ENCODE measurements around the gene MDK. TPM values are rescaled to one million over a fixed set of nuclear protein-coding genes. Genes with fewer than 3 reads are reported as not detected.
A peak's percentile ranks its signal among the peaks of the same experiment; 100 is the strongest.

Gene MDK
- total RNA-seq, 1 experiment from 2014 or later, result 699 TPM

GRCh38 chr11:46343520-46343919 is 37.9 kb upstream of the MDK start:
- Mint-ChIP-seq H3K27me3 (ENCODE audit: insufficient read depth, unreplicated experiment) (no peaks in the 10 kb centered on the region), H3K27ac (ENCODE audit: unreplicated experiment) (no peak overlapping the region), H3K4me3 (ENCODE audit: unreplicated experiment) (no peak overlapping the region), H3K4me1 (ENCODE audit: low read depth, unreplicated experiment) (peaks cover 15% of the 10 kb centered on the region), H3K36me3 (ENCODE audit: insufficient read depth, unreplicated experiment) (peaks cover 6% of the 10 kb centered on the region), H3K9me3 (ENCODE audit: unreplicated experiment) (no peaks in the 10 kb centered on the region)
- POLR2A ChIA-PET, result no interaction called here
- TF ChIP-seq CTCF (IDR thresholded peaks at IDR 0.05; ENCODE audit: insufficient read depth in 1 of 2, low read depth in 1 of 2, low read length in 1 of 2, severe bottlenecking in 1 of 2, unreplicated experiment in 1 of 2), result no peak
- intact Hi-C loops (cut with micrococcal nuclease; ENCODE audit: unreplicated experiment), result no loop called here
- CTCF ChIA-PET, result interaction anchor here (0.6 to 1.7 kb wide), 3 partner anchors 9 to 48 kb away, joined by 3 to 4 read pairs (median 3); partner anchors contain the start of gene CHRM4
- no peak for DNase-seq
- Histone ChIP-seq H3K4me1 (peaks cover 12% of the 10 kb centered on the region), H3K27me3 (replicated peaks; ENCODE audit: control insufficient read depth, insufficient read depth, low read length) (no peaks in the 10 kb centered on the region), H3K9me3 (no peaks in the 10 kb centered on the region), H3K4me3 (ENCODE audit: low read depth, low read length) (no peak overlapping the region), H3K36me3 (ENCODE audit: control insufficient read depth, insufficient read depth, low read length) (no peaks in the 10 kb centered on the region)
- BruUV-seq (replicated peaks), result no TSS peak

DNA sequence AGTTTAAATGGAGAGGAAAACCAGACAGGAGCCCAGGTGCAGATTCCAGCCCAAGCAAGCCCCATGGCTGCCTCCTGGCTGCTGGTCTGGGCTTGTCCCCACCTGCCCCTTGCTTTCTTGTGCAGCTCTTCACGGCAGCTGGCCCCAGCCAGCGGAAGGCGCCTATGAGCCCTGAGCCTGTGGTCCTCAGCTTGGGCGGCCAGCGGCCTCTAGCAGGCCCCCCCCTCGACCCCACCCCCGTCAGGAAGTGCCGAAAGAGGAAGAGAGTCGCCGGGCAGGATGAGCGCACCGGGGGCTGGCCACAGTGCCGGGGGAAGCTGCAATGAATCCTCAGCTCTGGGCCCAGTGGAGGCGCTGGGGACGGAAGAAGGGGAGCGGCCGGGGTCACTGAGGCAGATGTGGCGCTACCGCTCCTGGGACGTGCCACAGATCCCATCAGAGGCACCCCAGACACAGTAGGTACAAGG is 36.3 kb upstream of the MDK start:
- POLR2A ChIA-PET, result no interaction called here
- Mint-ChIP-seq H3K27ac (ENCODE audit: unreplicated experiment) (no peak overlapping the region), H3K27me3 (ENCODE audit: insufficient read depth, unreplicated experiment) (no peaks in the 10 kb centered on the region)

DNA sequence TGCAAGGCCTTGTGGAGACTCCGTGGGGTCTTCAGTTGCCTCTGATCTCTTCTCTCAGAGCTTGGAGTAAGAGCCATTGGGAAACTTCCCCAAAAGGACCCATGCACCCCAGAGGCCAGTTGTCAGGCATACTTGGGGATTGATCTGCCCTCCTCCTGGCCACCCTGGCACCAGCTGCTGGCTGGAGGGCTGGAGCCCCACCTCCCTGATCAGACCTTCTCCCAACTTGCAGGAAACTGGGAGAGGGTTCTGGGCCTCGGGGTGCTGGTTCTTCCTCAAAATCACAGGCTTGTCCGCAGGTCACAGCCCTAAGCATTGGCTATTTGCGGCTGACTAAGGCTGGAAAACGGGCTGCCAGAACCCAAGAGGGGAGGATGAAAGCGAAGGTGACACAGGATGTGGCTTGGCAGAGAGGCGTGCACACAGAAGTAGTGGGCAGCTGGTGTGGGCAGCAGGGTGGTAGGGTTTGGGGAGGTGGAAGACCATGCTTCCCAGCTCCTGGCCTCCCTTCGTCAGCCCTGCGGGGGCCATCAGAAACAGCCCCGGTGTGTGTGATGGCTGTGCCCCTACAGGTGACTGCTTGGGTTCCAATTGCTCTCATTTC is 35.5 kb upstream of the MDK start:
- Mint-ChIP-seq H3K36me3 (ENCODE audit: insufficient read depth, unreplicated experiment) (peaks cover 6% of the 10 kb centered on the region), H3K27me3 (ENCODE audit: insufficient read depth, unreplicated experiment) (no peaks in the 10 kb centered on the region), H3K27ac (ENCODE audit: unreplicated experiment) (no peak overlapping the region), H3K4me3 (ENCODE audit: unreplicated experiment) (peak overlapping the region; percentile 60), H3K9me3 (ENCODE audit: unreplicated experiment) (no peaks in the 10 kb centered on the region), H3K4me1 (ENCODE audit: low read depth, unreplicated experiment) (peaks cover 15% of the 10 kb centered on the region)
- Histone ChIP-seq H3K27me3 (replicated peaks; ENCODE audit: control insufficient read depth, insufficient read depth, low read length) (no peaks in the 10 kb centered on the region), H3K4me3 (ENCODE audit: low read depth, low read length) (no peak overlapping the region), H3K36me3 (ENCODE audit: control insufficient read depth, insufficient read depth, low read length) (0 out of 2 replicates have a peak, but pooled peaks cover under 1% of the 10 kb centered on the region), H3K4me1 (peaks cover 11% of the 10 kb centered on the region; the same call in 1 of the 2 replicates), H3K9me3 (no peaks in the 10 kb centered on the region)
- ChIA-PET CTCF (no interaction called here), POLR2A (no interaction called here)
- no peak for TF ChIP-seq CTCF (IDR thresholded peaks at IDR 0.05; ENCODE audit: insufficient read depth in 1 of 2, low read depth in 1 of 2, low read length in 1 of 2, severe bottlenecking in 1 of 2, unreplicated experiment in 1 of 2)
- intact Hi-C loops (cut with micrococcal nuclease; ENCODE audit: unreplicated experiment), result no loop called here
- no TSS peak for BruUV-seq (replicated peaks)
- DNase-seq, result no peak

More for the DNA sequence above, 36.3 kb upstream of the MDK start:
- Mint-ChIP-seq H3K4me3 (ENCODE audit: unreplicated experiment) (no peak overlapping the region), H3K4me1 (ENCODE audit: low read depth, unreplicated experiment) (peaks cover 15% of the 10 kb centered on the region), H3K9me3 (ENCODE audit: unreplicated experiment) (no peaks in the 10 kb centered on the region), H3K36me3 (ENCODE audit: insufficient read depth, unreplicated experiment) (peaks cover 6% of the 10 kb centered on the region)
- H3K4me3 ChIP-seq (ENCODE audit: low read depth, low read length), result no peak overlapping the region
- intact Hi-C loops (cut with micrococcal nuclease; ENCODE audit: unreplicated experiment), result no loop called here
- no peaks in the 10 kb centered on the region for H3K9me3 ChIP-seq
- TF ChIP-seq CTCF (IDR thresholded peaks at IDR 0.05; ENCODE audit: insufficient read depth in 1 of 2, low read depth in 1 of 2, low read length in 1 of 2, severe bottlenecking in 1 of 2, unreplicated experiment in 1 of 2), result no peak
- CTCF ChIA-PET, result interaction anchor here (1.7 kb wide), 1 partner anchor 47 kb away, joined by 4 read pairs; the partner anchor contains the start of gene CHRM4
- H3K36me3 ChIP-seq (ENCODE audit: control insufficient read depth, insufficient read depth, low read length), result no peaks in the 10 kb centered on the region
- BruUV-seq (replicated peaks), result no TSS peak
- DNase-seq, result no peak
- H3K4me1 ChIP-seq, result peaks cover 11% of the 10 kb centered on the region; the same call in 1 of the 2 replicates
- H3K27me3 ChIP-seq (replicated peaks; ENCODE audit: control insufficient read depth, insufficient read depth, low read length), result no peaks in the 10 kb centered on the region

Data from Caco-2 (cell line).